Ishikawa (cell line): ENCODE results near the gene SEH1L.

Experiments used
- CREB1 ChIP-seq: IDR thresholded peaks from 2 replicates; pipeline ENCODE4 v1.6.1; 2012; ENCODE audit warnings: low read depth
- REST ChIP-seq: IDR thresholded peaks from 2 replicates; pipeline ENCODE4 v1.6.1; 2012; ENCODE audit warnings: low read depth, mild to moderate bottlenecking

- TF ChIP-seq REST = no peak
- no peak for TF ChIP-seq CREB1
These were observed 89.0 kb downstream of the SEH1L start for GRCh38 chr18:13036622-13037320.
